OCI-LY1 (cell line): ENCODE results near the gene NKX6-1.

Source experiments
- CTCF ChIP-seq: fragments of 200-600 bp; sonication (generic), shearing (Covaris generic); IDR thresholded peaks from 2 replicates; pipeline ENCODE4 v1.5.1; 2017; ENCODE audit warnings: mild to moderate bottlenecking, antibody characterized with exemption, low read length, moderate library complexity, mixed read lengths
- EZH2 ChIP-seq: fragments of 200-600 bp; sonication (generic), shearing (Covaris generic); IDR thresholded peaks from 2 replicates; pipeline ENCODE4 v1.8.0; 2017; ENCODE audit warnings: borderline replicate concordance, mixed run types, mild to moderate bottlenecking, antibody characterized with exemption, low read length, moderate library complexity, mixed read lengths

- TF ChIP-seq CTCF (no peak), EZH2 (no peak)
Measured at GRCh38 chr4:84483688-84484087, 15.4 kb downstream of the NKX6-1 start.
